Measurements from ENCODE around the gene TGIF2. TPM values are rescaled to one million over a fixed set of nuclear protein-coding genes. Genes with fewer than 3 reads are reported as not detected.
"Not testable (repeated sequence)": the region's sequence is repeated elsewhere in the genome, so short reads cannot be mapped to it uniquely, and the experiment has no call there.

The TGIF2 gene
- total RNA-seq, 4 donors from 2014 or later = 8.1 to 11.3 (median 9.1) TPM

- Histone ChIP-seq H3K27me3 (no peaks in the 10 kb centered on the region), H3K4me3 (no peak overlapping the region), H3K36me3 (no peaks in the 10 kb centered on the region), H3K4me1 (no peaks in the 10 kb centered on the region), H3K27ac (no peak overlapping the region), H3K9me3 (no peaks in the 10 kb centered on the region)
- TF ChIP-seq POLR2A (IDR thresholded peaks at IDR 0.05) (no peak), CTCF (IDR thresholded peaks at IDR 0.05) (no peak), EP300 (IDR thresholded peaks at IDR 0.05) (no peak), POLR2AphosphoS5 (IDR thresholded peaks at IDR 0.05) (no peak)
- 92% methylated on average over 9 of the region's 9 CpGs for WGBS
- DNase-seq (ENCODE audit: low spot score in 2 of 2) = no peak
Measured at GRCh38 chr20:36633285-36633772, 59.9 kb downstream of the TGIF2 start.

- H3K27me3 ChIP-seq = no peaks in the 10 kb centered on the region
- H3K36me3 ChIP-seq = no peaks in the 10 kb centered on the region
- H3K9me3 ChIP-seq = no peaks in the 10 kb centered on the region
- no peak overlapping the region for H3K27ac ChIP-seq
- no peak overlapping the region for H3K4me3 ChIP-seq
- no peak for DNase-seq (ENCODE audit: low spot score in 2 of 2)
- H3K4me1 ChIP-seq = no peaks in the 10 kb centered on the region
- 97% methylated on average over 11 of the region's 11 CpGs for whole genome bisulfite sequencing
- no peak for TF ChIP-seq POLR2A (IDR thresholded peaks at IDR 0.05)
- no peak for TF ChIP-seq CTCF (IDR thresholded peaks at IDR 0.05)
- TF ChIP-seq POLR2AphosphoS5 (IDR thresholded peaks at IDR 0.05) = no peak
- no peak for TF ChIP-seq EP300 (IDR thresholded peaks at IDR 0.05)
Measured at GRCh38 chr20:36634342-36634741, 60.9 kb downstream of the TGIF2 start.

GRCh38 chr20:36638876-36639400 is 65.5 kb downstream of the TGIF2 start:
- not testable (repeated sequence) for H3K9me3 ChIP-seq; H3K4me1 ChIP-seq; H3K27me3 ChIP-seq; H3K4me3 ChIP-seq; H3K27ac ChIP-seq; H3K36me3 ChIP-seq; DNase-seq (ENCODE audit: low spot score in 2 of 2)
- WGBS = 96% methylated on average over 12 of the region's 12 CpGs

GRCh38 chr20:36641506-36641843 is 68.1 kb downstream of the TGIF2 start:
- no peak for TF ChIP-seq POLR2A (IDR thresholded peaks at IDR 0.05)
- no peak for TF ChIP-seq POLR2AphosphoS5 (IDR thresholded peaks at IDR 0.05)
- TF ChIP-seq CTCF (IDR thresholded peaks at IDR 0.05) = no peak
- no peak for TF ChIP-seq EP300 (IDR thresholded peaks at IDR 0.05)
- Histone ChIP-seq H3K36me3 (no peaks in the 10 kb centered on the region), H3K4me1 (no peaks in the 10 kb centered on the region), H3K27me3 (no peaks in the 10 kb centered on the region), H3K27ac (no peak overlapping the region), H3K9me3 (no peaks in the 10 kb centered on the region), H3K4me3 (no peak overlapping the region)
- 88% methylated on average over 3 of the region's 3 CpGs for WGBS
- no peak for DNase-seq (ENCODE audit: low spot score in 2 of 2)

- DNase-seq (ENCODE audit: low spot score in 2 of 2) = no peak
- Histone ChIP-seq H3K27ac (no peak overlapping the region), H3K4me3 (no peak overlapping the region), H3K9me3 (no peaks in the 10 kb centered on the region), H3K36me3 (no peaks in the 10 kb centered on the region), H3K4me1 (no peaks in the 10 kb centered on the region), H3K27me3 (no peaks in the 10 kb centered on the region)
- WGBS = 80% methylated on average over 6 of the region's 6 CpGs
- TF ChIP-seq EP300 (IDR thresholded peaks at IDR 0.05) (no peak), CTCF (IDR thresholded peaks at IDR 0.05) (no peak), POLR2AphosphoS5 (IDR thresholded peaks at IDR 0.05) (no peak), POLR2A (IDR thresholded peaks at IDR 0.05) (no peak)
Measured at GRCh38 chr20:36642136-36642535, 68.7 kb downstream of the TGIF2 start.

Other genes starting within 250 kb of the TGIF2 start
- 10 to 100 TPM; 29.4 to 34.0 (median 30.7) TPM for gene MYL9, start 32.1 kb upstream of the TGIF2 start, total RNA-seq
- gene RAB5IF, start 32.2 kb downstream of the TGIF2 start, total RNA-seq = 100 to 1,000 TPM in 2 of 4 donors, 10 to 100 TPM in 2; 42.2 to 127 (median 89.4) TPM
- under 1 TPM in 2 of 4 donors, not detected in 2; 0.30 to 0.97 TPM for gene SLA2, start 72.6 kb downstream of the TGIF2 start, total RNA-seq
- gene NDRG3, start 172.5 kb downstream of the TGIF2 start, total RNA-seq = 10 to 100 TPM; 19.2 to 24.2 (median 22.7) TPM
- gene DSN1, start 200.2 kb downstream of the TGIF2 start, total RNA-seq = 10 to 100 TPM in 1 of 4 donors, 1 to 10 TPM in 3; 6.7 to 13.5 (median 9.6) TPM